ENCODE results near the gene SPIN2B. TPM values are rescaled to one million over a fixed set of nuclear protein-coding genes. Genes with fewer than 3 reads are reported as not detected.
"Not testable (repeated sequence)": the region's sequence is repeated elsewhere in the genome, so short reads cannot be mapped to it uniquely, and the experiment has no call there.

SPIN2B gene
- total RNA-seq, 1 donor from 2014 or later, result 5.2 TPM

DNA sequence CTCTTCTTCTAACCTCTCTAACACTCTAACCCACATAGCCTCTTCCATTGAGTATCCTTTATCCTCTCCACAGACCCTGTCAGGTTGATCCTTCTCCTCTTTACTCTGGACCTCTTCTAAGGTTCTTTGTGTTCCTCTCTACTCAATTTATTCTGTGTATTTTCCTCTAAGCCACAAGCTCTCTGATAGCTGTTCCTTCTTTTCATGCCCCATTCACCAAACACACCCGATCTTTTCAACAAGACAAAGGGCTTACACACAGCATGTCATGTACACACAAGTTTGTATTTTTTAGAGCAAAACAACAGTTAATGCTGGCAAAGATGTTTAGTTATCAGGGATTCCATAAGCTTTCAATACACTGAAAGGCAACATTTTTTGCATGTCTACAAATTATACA lies 1.9 kb downstream of the SPIN2B start:
- Histone ChIP-seq H3K4me3 (ENCODE audit: low read depth, low read length) (no peak overlapping the region), H3K27me3 (ENCODE audit: control insufficient read depth, insufficient read depth, low read length) (no peaks in the 10 kb centered on the region), H3K36me3 (ENCODE audit: control insufficient read depth, insufficient read depth, low read length) (no peaks in the 10 kb centered on the region)
- DNase-seq (ENCODE audit: low read depth), result no peak
- TF ChIP-seq, protein P1, sequence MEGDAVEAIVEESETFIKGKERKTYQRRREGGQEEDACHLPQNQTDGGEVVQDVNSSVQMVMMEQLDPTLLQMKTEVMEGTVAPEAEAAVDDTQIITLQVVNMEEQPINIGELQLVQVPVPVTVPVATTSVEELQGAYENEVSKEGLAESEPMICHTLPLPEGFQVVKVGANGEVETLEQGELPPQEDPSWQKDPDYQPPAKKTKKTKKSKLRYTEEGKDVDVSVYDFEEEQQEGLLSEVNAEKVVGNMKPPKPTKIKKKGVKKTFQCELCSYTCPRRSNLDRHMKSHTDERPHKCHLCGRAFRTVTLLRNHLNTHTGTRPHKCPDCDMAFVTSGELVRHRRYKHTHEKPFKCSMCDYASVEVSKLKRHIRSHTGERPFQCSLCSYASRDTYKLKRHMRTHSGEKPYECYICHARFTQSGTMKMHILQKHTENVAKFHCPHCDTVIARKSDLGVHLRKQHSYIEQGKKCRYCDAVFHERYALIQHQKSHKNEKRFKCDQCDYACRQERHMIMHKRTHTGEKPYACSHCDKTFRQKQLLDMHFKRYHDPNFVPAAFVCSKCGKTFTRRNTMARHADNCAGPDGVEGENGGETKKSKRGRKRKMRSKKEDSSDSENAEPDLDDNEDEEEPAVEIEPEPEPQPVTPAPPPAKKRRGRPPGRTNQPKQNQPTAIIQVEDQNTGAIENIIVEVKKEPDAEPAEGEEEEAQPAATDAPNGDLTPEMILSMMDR (IDR thresholded peaks at IDR 0.05; ENCODE audit: insufficient read depth, low read length, poor library complexity, severe bottlenecking), result no peak

DNA sequence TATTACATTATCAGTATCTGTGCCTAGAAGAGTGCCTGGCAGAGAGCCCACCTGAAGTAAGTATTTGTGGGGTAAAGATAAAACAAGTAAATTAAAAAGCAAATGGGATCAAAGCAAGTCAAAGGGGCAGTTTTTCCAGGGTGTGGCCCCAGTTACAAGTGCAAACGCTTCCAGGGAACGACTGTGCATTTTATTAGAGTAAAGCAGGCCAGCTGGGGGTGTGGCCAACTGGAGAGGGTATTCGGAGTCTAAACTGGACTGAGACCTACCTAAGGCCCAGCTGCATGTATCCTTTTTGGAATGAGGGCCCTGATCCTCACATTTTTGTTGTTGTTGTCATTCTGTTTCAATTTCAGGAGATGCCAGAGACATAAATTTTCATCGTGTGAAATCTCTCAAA lies 3.8 kb downstream of the SPIN2B start:
- not testable (repeated sequence) for DNase-seq (ENCODE audit: low read depth); H3K27me3 ChIP-seq (ENCODE audit: control insufficient read depth, insufficient read depth, low read length); H3K4me3 ChIP-seq (ENCODE audit: low read depth, low read length); H3K36me3 ChIP-seq (ENCODE audit: control insufficient read depth, insufficient read depth, low read length)

DNA sequence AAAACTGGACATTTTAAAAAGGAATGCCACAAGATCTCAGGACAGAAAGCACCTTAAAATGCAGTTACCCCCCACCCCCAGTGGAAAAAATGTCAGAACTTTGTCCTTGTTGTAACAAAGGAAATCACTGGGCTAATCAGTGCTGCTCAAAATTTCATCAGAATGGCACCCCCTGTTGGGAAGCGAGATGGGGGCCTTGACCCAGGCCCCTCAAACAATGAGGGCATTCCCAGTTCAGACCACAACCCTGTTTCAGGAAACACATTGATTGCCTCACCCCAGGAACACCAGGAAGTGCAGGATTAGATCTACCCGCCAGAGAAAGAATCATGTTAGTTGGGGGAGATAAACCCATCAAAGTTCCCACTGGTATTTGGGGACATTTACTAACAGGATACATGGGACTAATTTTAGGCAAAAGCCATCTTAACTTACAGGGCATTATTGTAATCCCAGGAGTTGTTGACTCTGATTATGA lies 16.4 kb downstream of the SPIN2B start:
- Histone ChIP-seq H3K4me3 (ENCODE audit: low read depth, low read length) (no peak overlapping the region), H3K36me3 (ENCODE audit: control insufficient read depth, insufficient read depth, low read length) (no peaks in the 10 kb centered on the region), H3K27me3 (ENCODE audit: control insufficient read depth, insufficient read depth, low read length) (no peaks in the 10 kb centered on the region)
- no peak for DNase-seq (ENCODE audit: low read depth)
- TF ChIP-seq, protein P1 (IDR thresholded peaks at IDR 0.05; ENCODE audit: insufficient read depth, low read length, poor library complexity, severe bottlenecking), result no peak

- Histone ChIP-seq H3K36me3 (ENCODE audit: control insufficient read depth, insufficient read depth, low read length) (no peaks in the 10 kb centered on the region), H3K27me3 (ENCODE audit: control insufficient read depth, insufficient read depth, low read length) (no peaks in the 10 kb centered on the region), H3K4me3 (ENCODE audit: low read depth, low read length) (no peak overlapping the region)
- DNase-seq (ENCODE audit: low read depth), result no peak
- TF ChIP-seq, protein P1 (IDR thresholded peaks at IDR 0.05; ENCODE audit: insufficient read depth, low read length, poor library complexity, severe bottlenecking), result no peak
Observed at GRCh38 chrX:57104406-57104805, 16.9 kb downstream of the SPIN2B start.

GRCh38 chrX:57103489-57103888 lies 17.9 kb downstream of the SPIN2B start:
- Histone ChIP-seq H3K4me3 (ENCODE audit: low read depth, low read length) (no peak overlapping the region), H3K36me3 (ENCODE audit: control insufficient read depth, insufficient read depth, low read length) (no peaks in the 10 kb centered on the region), H3K27me3 (ENCODE audit: control insufficient read depth, insufficient read depth, low read length) (no peaks in the 10 kb centered on the region)
- no peak for DNase-seq (ENCODE audit: low read depth)
- TF ChIP-seq, protein P1 (IDR thresholded peaks at IDR 0.05; ENCODE audit: insufficient read depth, low read length, poor library complexity, severe bottlenecking), result no peak

DNA sequence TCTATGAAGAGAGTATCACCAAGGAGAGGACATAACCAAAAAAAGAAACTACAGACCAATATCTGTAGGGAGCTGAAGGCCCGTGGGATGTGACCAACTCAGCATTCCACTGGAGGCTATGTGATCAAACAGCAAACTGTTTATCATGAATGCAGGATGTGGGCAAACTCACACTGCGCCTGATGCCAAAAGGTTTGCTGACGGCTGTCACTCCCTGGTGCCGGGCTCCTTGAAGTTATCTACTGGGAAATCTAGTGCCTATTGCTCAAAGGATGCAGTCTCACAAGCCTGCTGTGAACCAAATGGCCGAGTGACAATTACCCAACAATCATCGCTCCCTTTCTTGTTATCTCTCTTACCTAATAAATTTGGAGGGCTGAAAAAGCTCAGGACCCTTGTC lies 18.4 kb downstream of the SPIN2B start:
- not testable (repeated sequence) for H3K27me3 ChIP-seq (ENCODE audit: control insufficient read depth, insufficient read depth, low read length); H3K4me3 ChIP-seq (ENCODE audit: low read depth, low read length); DNase-seq (ENCODE audit: low read depth); H3K36me3 ChIP-seq (ENCODE audit: control insufficient read depth, insufficient read depth, low read length)

DNA sequence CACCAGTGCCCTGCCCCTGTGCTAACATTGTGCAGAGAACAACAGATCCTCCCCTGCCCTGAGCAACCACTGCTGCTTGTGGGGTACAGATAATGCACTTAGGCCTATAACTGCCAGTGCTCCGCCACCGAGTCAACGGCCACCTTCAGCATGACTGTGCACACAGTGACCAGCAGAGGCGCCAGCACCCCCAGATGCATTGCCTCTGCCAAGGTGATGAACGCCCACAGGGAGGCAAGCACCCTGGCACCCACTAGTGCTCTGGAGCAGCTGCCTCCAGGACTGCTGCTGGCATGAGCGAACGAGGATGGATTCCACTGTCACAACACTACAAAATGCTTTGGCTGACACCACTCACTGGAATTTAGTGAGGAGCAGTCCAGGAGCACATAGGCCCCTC lies 38.2 kb downstream of the SPIN2B start:
- H3K4me3 ChIP-seq (ENCODE audit: low read depth, low read length), result no peak overlapping the region
- H3K36me3 ChIP-seq (ENCODE audit: control insufficient read depth, insufficient read depth, low read length), result no peaks in the 10 kb centered on the region
- H3K27me3 ChIP-seq (ENCODE audit: control insufficient read depth, insufficient read depth, low read length), result no peaks in the 10 kb centered on the region
- DNase-seq (ENCODE audit: low read depth), result no peak
- TF ChIP-seq, protein P1 (IDR thresholded peaks at IDR 0.05; ENCODE audit: insufficient read depth, low read length, poor library complexity, severe bottlenecking), result no peak
